Motor neuron (in vitro differentiated cells): ENCODE data around the gene SDC3. TPM values are rescaled to one million over a fixed set of nuclear protein-coding genes. Genes with fewer than 3 reads are reported as not detected.
"Not testable (repeated sequence)": the region's sequence is repeated elsewhere in the genome, so short reads cannot be mapped to it uniquely, and the experiment has no call there.

ENCODE experiments used
- ATAC-seq, 8 experiments: fragments of 200-7000 bp; cut with Tn5 transposase; replicated peaks in 6 of 8; 2 replicates each; pipeline ENCODE4 v1.8.0; 2021; ENCODE audit warnings: mild to moderate bottlenecking in 8 of 8, moderate library complexity in 8 of 8
- H3K27ac ChIP-seq, 2 donors: fragments of 250-450 bp; sonication (Bioruptor Pico); 2 replicates each; pipeline ENCODE4 v1.9.0; 2021; ENCODE audit warnings: antibody characterized with exemption in 2 of 2, mild to moderate bottlenecking in 2 of 2, moderate library complexity in 1 of 2
- H3K4me1 ChIP-seq, 2 donors: fragments of 250-450 bp; sonication (Bioruptor Pico); replicated peaks in 1 of 2; 2 replicates each; pipeline ENCODE4 v1.6.1; 2021; ENCODE audit warnings: antibody characterized with exemption in 2 of 2, mild to moderate bottlenecking in 2 of 2, moderate library complexity in 1 of 2
- H3K4me3 ChIP-seq, 5 donors: fragments of 250-450 bp; sonication (Bioruptor Pico); 2 replicates each; pipeline ENCODE4 v1.9.0; 2021; ENCODE audit warnings: antibody characterized with exemption in 5 of 5, mild to moderate bottlenecking in 5 of 5, moderate library complexity in 4 of 5
- WGBS, 10 experiments: fragments of 450-650 bp; shearing (Covaris generic); methylation state at CpG; one replicate each; pipeline ENCODE4 v1.0.0; 2022; 5-methylcytosine and 5-hydroxymethylcytosine counted together
- in situ Hi-C, 9 experiments: fragments of 400-800 bp; cut with MboI; loops; one replicate each; pipeline ENCODE4 v1.15.0; 2021; ENCODE audit warnings: low sequenced_read_pairs in 9 of 9, low pct_unique_long_range_greater_than_20kb in 2 of 9; ENCODE audit not compliant: unreplicated experiment in 9 of 9
- total RNA-seq, 8 experiments: library from RNA; unstranded; fragments of 300-600 nt; gene quantifications; 2 replicates each; pipeline versions ENCODE4 v1.2.3 to v1.2.4, GENCODE V29; 2022

The SDC3 gene
- total RNA-seq, 8 experiments from 2014 or later, result 8.8 to 165 (median 76.0) TPM

GRCh38 chr1:30872033-30872947 is 36.3 kb downstream of the SDC3 start:
- Histone ChIP-seq H3K4me3 (no peak overlapping the region), H3K27ac (no peak overlapping the region), H3K4me1 (no peaks in the 10 kb centered on the region)
- 77 to 100% (median 86%) methylated on average over 1 to 6 of the region's 9 CpGs; no CpG with 5 or more reads in 3 of the 10 experiments for WGBS, 10 experiments
- peak in 6 of 8 experiments; percentile 3 to 42 (median 28) for ATAC-seq
- in situ Hi-C loops, result no loop called here

DNA sequence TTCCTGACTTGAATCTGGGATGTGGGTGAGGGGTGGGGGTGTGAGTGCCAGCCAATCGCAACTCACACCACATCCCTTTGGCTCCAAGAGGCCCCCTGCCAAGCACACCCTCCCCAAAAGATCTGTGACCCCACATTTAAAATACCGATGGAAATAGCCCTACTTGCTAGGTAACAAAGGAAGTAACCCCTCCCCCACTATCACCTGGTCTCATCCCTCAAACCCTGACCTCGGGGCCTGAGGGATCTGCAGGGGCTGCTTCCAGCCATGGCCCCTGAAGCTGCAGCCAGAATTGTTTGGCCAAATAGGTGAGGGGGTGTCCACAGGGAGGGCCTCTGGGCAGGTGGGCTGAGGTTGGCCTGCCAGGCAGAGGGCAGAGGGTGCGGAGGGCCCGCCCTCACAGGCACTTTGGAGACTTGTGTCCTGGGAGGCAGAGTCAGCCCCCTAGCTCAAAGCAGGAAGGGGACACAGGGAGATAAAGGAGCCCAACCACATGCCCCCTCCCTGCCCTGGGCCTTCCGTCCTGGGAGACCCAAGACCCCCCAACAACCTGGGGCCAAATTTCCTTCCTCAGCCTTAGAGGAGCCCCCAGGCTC is 37.2 kb downstream of the SDC3 start:
- Histone ChIP-seq H3K4me3 (no peak overlapping the region), H3K4me1 (no peaks in the 10 kb centered on the region), H3K27ac (no peak overlapping the region)
- no peak for ATAC-seq
- WGBS, 10 experiments, result 0 to 71% methylated on average over 1 to 2 of the region's 6 CpGs; no CpG with 5 or more reads in 8 of the 10 experiments
- in situ Hi-C loops, result no loop called here

DNA sequence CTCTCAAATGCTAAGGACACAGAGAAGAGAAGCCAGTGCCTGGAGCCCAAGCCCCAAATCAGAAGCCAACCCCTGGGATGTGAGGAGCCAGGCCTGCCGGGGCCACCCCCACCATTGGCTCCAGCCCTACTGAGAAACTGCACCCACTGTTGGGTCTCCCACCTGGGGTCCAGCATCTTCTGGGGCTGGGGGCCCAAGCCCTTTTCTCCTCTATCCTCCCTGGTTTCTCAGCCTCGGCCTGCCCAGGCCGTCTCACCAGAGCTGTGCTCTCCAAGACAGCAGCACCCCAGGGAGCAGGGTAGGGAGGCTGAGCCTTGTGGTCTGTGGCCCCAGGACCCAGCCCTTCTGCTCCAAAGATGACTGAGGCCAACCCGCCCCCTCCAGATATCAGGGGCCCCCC is 37.9 kb downstream of the SDC3 start:
- no peak overlapping the region for H3K27ac ChIP-seq
- H3K4me3 ChIP-seq, result no peak overlapping the region
- H3K4me1 ChIP-seq, result no peaks in the 10 kb centered on the region
- ATAC-seq, result peak in 2 of 8 experiments; percentile 5 to 9
- in situ Hi-C loops, result no loop called here
- WGBS, 10 experiments, result 80 to 92% methylated on average over 2 of the region's 4 CpGs; no CpG with 5 or more reads in 8 of the 10 experiments

DNA sequence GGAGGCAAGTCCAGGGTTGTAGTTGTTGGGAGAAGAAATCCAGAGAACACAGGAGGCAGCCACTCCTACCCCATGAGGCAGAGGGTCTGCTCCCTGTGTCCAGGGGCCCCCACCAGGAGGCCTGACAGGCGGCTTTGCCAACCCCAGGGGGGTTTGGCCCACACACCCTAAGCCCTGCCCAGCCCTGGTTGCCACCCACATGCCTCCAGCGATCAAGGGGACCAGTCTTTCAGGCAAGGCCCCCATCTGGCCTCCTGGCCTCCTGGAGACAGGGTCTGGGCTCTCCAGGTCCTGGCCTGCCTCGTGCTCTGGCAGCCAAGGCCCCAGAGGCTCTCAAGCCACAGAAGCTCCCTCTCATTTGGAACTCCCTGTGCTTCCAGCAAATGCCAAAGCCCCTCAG is 38.5 kb downstream of the SDC3 start:
- H3K4me1 ChIP-seq, result no peaks in the 10 kb centered on the region
- peak in 4 of 8 experiments; percentile 10 to 23 (median 16) for ATAC-seq
- in situ Hi-C loops, result no loop called here
- WGBS, 10 experiments, result 73 to 100% (median 80%) methylated on average over 1 to 2 of the region's 3 CpGs; no CpG with 5 or more reads in 6 of the 10 experiments
- H3K4me3 ChIP-seq, result no peak overlapping the region
- H3K27ac ChIP-seq, result no peak overlapping the region

GRCh38 chr1:30868833-30869435 is 39.6 kb downstream of the SDC3 start:
- WGBS, 10 experiments, result 82 to 100% (median 95%) methylated on average over 1 to 13 of the region's 13 CpGs; no CpG with 5 or more reads in 1 of the 10 experiments
- in situ Hi-C loops, result no loop called here
- H3K4me1 ChIP-seq, result peaks cover 0 to 3% of the 10 kb centered on the region in 2 donors
- no peak for ATAC-seq
- H3K27ac ChIP-seq, result no peak overlapping the region
- no peak overlapping the region for H3K4me3 ChIP-seq

DNA sequence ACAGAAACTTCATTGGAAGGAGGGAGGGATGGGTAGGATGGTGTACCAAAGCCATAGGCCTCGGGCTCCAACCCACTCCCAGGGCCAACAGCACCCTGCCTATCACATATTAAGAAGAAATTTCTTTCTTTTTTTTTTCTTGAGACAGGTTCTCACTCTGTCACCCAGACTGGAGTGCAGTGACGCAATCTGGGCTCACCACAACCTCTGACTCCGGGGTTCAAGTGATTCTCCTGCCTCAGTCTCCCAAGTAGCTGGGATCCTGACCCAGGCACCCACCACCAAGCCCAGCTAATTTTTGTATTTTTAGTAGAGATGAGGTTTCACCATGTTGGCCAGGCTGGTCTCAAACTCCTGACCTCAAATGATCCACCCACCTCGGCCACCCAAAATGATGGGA is 40.5 kb downstream of the SDC3 start:
- in situ Hi-C loops, H3K4me1 ChIP-seq, ATAC-seq, H3K27ac ChIP-seq, H3K4me3 ChIP-seq: not testable (repeated sequence)
- 80 to 100% (median 100%) methylated on average over 1 to 4 of the region's 4 CpGs; no CpG with 5 or more reads in 2 of the 10 experiments for WGBS, 10 experiments

GRCh38 chr1:30867537-30867936 is 41.0 kb downstream of the SDC3 start:
- Histone ChIP-seq H3K4me1 (peaks cover 0 to 8% of the 10 kb centered on the region in 2 donors), H3K27ac (no peak overlapping the region), H3K4me3 (no peak overlapping the region)
- in situ Hi-C loops, result no loop called here
- ATAC-seq, result no peak
- WGBS, 10 experiments, result 60 to 100% (median 93%) methylated on average over 1 to 4 of the region's 4 CpGs; no CpG with 5 or more reads in 5 of the 10 experiments

- Histone ChIP-seq H3K4me1 (peaks cover 0 to 8% of the 10 kb centered on the region in 2 donors), H3K27ac (no peak overlapping the region), H3K4me3 (no peak overlapping the region)
- 56 to 90% (median 82%) methylated on average over 2 to 3 of the region's 3 CpGs; no CpG with 5 or more reads in 6 of the 10 experiments for WGBS, 10 experiments
- no peak for ATAC-seq
- in situ Hi-C loops, result no loop called here
Measured at GRCh38 chr1:30866594-30866993, 42.0 kb downstream of the SDC3 start.

- H3K4me1 ChIP-seq, result peaks cover 0 to 8% of the 10 kb centered on the region in 2 donors
- WGBS, 10 experiments, result 36 to 100% (median 88%) methylated on average over 1 to 7 of the region's 7 CpGs; no CpG with 5 or more reads in 3 of the 10 experiments
- ATAC-seq, result peak in 4 of 8 experiments; percentile 13 to 31 (median 22)
- no peak overlapping the region for H3K27ac ChIP-seq
- in situ Hi-C loops, result no loop called here
- no peak overlapping the region for H3K4me3 ChIP-seq
Measured at GRCh38 chr1:30864681-30865080, 43.9 kb downstream of the SDC3 start.

- peaks cover 1 to 15% of the 10 kb centered on the region in 2 donors for H3K4me1 ChIP-seq
- WGBS, 10 experiments, result 73 to 100% (median 88%) methylated on average over 1 to 8 of the region's 8 CpGs; no CpG with 5 or more reads in 3 of the 10 experiments
- peak in 2 of 8 experiments; percentile 48 to 91 for ATAC-seq
- H3K4me3 ChIP-seq, result no peak overlapping the region
- in situ Hi-C loops, result no loop called here
- no peak overlapping the region for H3K27ac ChIP-seq
Measured at GRCh38 chr1:30863858-30864604, 44.5 kb downstream of the SDC3 start.

DNA sequence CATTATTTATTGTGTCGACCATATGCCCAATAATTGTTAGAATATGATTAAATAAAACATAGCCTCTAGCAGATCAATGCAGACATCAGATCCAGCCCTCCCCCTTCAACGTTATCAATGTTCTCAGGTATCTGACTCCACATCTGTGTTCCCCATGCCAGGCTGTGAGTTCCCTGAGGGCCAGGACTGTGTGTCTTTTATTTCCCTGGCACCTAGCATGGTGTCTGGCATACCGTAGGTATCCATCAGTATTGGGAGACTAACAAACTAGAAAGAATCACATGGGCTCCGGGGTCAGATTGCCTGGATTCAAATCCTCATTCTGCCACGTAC is 48.3 kb downstream of the SDC3 start:
- no peak for ATAC-seq
- no peak overlapping the region for H3K27ac ChIP-seq
- WGBS, 10 experiments, result 65 to 98% (median 78%) methylated on average over 1 to 5 of the region's 5 CpGs; no CpG with 5 or more reads in 2 of the 10 experiments
- peaks cover 26 to 43% of the 10 kb centered on the region in 2 donors for H3K4me1 ChIP-seq
- in situ Hi-C loops, result no loop called here
- no peak overlapping the region for H3K4me3 ChIP-seq

DNA sequence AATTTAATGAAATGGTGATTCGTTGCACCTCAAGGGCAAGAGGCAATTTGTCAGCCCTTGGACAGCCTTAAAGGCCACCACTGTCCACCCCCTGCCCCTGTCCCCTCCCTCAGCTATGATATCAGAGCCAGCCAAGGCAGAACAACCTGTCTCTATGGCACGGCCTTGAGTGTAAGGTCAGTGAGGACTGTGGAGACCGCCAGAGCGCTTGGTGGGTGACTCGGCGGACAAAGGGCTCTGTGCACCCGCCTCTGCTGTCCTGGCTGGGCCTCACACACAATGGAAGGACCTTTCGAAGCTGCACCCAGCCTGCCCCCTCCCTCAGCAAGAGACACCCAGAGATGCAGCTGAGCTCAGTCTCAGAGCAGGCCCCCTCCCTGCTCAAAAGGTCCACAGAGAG is 50.6 kb downstream of the SDC3 start:
- Histone ChIP-seq H3K4me1 (peaks cover 33 to 44% of the 10 kb centered on the region in 2 donors), H3K27ac (peak overlapping the region; percentile 61 to 71), H3K4me3 (no peak overlapping the region)
- in situ Hi-C loops, result no loop called here
- WGBS, 10 experiments, result 17 to 83% (median 70%) methylated on average over 1 to 7 of the region's 8 CpGs; no CpG with 5 or more reads in 1 of the 10 experiments
- peak in 5 of 8 experiments; percentile 41 to 51 (median 49) for ATAC-seq
